B cell (primary cell): ENCODE results near the gene NOS1AP. TPM values are rescaled to one million over a fixed set of nuclear protein-coding genes. Genes with fewer than 3 reads are reported as not detected.

Experiments
- ATAC-seq: fragments of 200-7000 bp; cut with Tn5 transposase; one replicate; pipeline ENCODE4 v1.10.0; 2021; ENCODE audit warnings: low read depth, mild to moderate bottlenecking, moderate number of reproducible peaks, moderate library complexity
- CTCF ChIA-PET: fragments of 350-600 bp; sonication (Branson Sonifier 250); formaldehyde crosslinking; loops from one replicate; lab custom pipeline; 2021; ENCODE audit warnings: antibody characterized with exemption, inconsistent platforms; lab: Charles Lee
- POLR2A ChIA-PET: fragments of 350-600 bp; sonication (Branson Sonifier 250); formaldehyde crosslinking; loops from one replicate; lab custom pipeline; 2021; ENCODE audit warnings: antibody characterized with exemption; lab: Charles Lee
- DNase-seq: peaks from one replicate; pipeline ENCODE4 v3.0.0; 2013
- H2AFZ ChIP-seq: 2 replicates; pipeline ENCODE4 v1.6.1; 2012; ENCODE audit warnings: mild to moderate bottlenecking, low read depth, low read length; ENCODE audit not compliant: insufficient read depth, poor library complexity, severe bottlenecking
- H3K27ac ChIP-seq, 2 donors: 1 replicate in 1 of 2; 2 replicates in 1 of 2; pipeline ENCODE4 v1.5.1; 2012 to 2013; ENCODE audit warnings: low read length in 2 of 2, mild to moderate bottlenecking in 2 of 2, moderate library complexity in 1 of 2
- H3K27me3 ChIP-seq, 4 experiments: fragments of 200-600 bp in 1 of 4; sonication (generic) in 1 of 4; replicated peaks in 1 of 4; 1 replicate in 2 of 4; 2 replicates in 2 of 4; pipeline versions ENCODE4 v1.6.1 to v1.7.0; 2013 to 2016; ENCODE audit warnings: low read length in 3 of 4, mild to moderate bottlenecking in 2 of 4, mixed read lengths in 1 of 4, moderate library complexity in 1 of 4; ENCODE audit not compliant: insufficient read depth in 4 of 4, control insufficient read depth in 3 of 4; ENCODE audit errors: control extremely low read depth in 1 of 4
- H3K36me3 ChIP-seq, 2 experiments: replicated peaks in 1 of 2; 1 replicate in 1 of 2; 2 replicates in 1 of 2; pipeline versions ENCODE4 v1.6.1 to v1.7.1; 2013; ENCODE audit warnings: low read length in 1 of 2; ENCODE audit not compliant: insufficient read depth in 2 of 2, control insufficient read depth in 1 of 2; ENCODE audit errors: control extremely low read depth in 1 of 2, extremely low read depth in 1 of 2
- H3K4me1 ChIP-seq, 2 donors: fragments of 200-600 bp in 1 of 2; sonication (generic) in 1 of 2; 1 replicate in 1 of 2; 2 replicates in 1 of 2; pipeline versions ENCODE4 v1.5.1 to v1.6.1; 2013 to 2017; ENCODE audit warnings: low read length in 2 of 2; ENCODE audit not compliant: control insufficient read depth in 2 of 2, insufficient read depth in 2 of 2
- H3K4me2 ChIP-seq: replicated peaks from 2 replicates; pipeline ENCODE3; 2012; ENCODE audit warnings: mild to moderate bottlenecking, low read depth, low read length; ENCODE audit not compliant: poor library complexity, severe bottlenecking
- H3K4me3 ChIP-seq, 5 experiments: fragments of 200-600 bp in 1 of 5; sonication (generic) in 1 of 5; 1 replicate in 3 of 5; 2 replicates in 2 of 5; pipeline versions ENCODE4 v1.5.1 to v1.7.0; 2011 to 2016; ENCODE audit warnings: low read length in 4 of 5, mild to moderate bottlenecking in 4 of 5, low read depth in 2 of 5, control low read depth in 1 of 5, moderate library complexity in 1 of 5; ENCODE audit not compliant: insufficient read depth in 1 of 5; ENCODE audit errors: control extremely low read depth in 1 of 5, extremely low read depth in 1 of 5
- H3K79me2 ChIP-seq: fragments of 200-600 bp; sonication (generic); one replicate; pipeline ENCODE4 v1.6.0; 2016; ENCODE audit warnings: low read length; ENCODE audit not compliant: control insufficient read depth, insufficient read depth
- H3K9ac ChIP-seq: fragments of 200-600 bp; sonication (generic); 2 replicates; pipeline ENCODE4 v1.6.1; 2017; ENCODE audit warnings: mild to moderate bottlenecking, low read length, moderate library complexity
- H3K9me3 ChIP-seq, 3 donors: one replicate each; pipeline versions ENCODE4 v1.6.1 to v1.7.1; 2013; ENCODE audit warnings: low read length in 2 of 3; ENCODE audit not compliant: control insufficient read depth in 2 of 3, insufficient read depth in 1 of 3; ENCODE audit errors: control extremely low read depth in 1 of 3
- H4K20me1 ChIP-seq: 2 replicates; pipeline ENCODE4 v1.6.0; 2012; ENCODE audit warnings: mild to moderate bottlenecking, low read length; ENCODE audit not compliant: insufficient read depth, control insufficient read depth, poor library complexity, severe bottlenecking
- H3K27ac Mint-ChIP-seq: one replicate; pipeline ENCODE4 v1.8.0; 2021; ENCODE audit warnings: mixed read lengths
- H3K27me3 Mint-ChIP-seq: one replicate; pipeline ENCODE4 v1.8.0; 2021; ENCODE audit warnings: mixed read lengths
- H3K4me1 Mint-ChIP-seq: one replicate; pipeline ENCODE4 v1.8.0; 2021; ENCODE audit warnings: mixed read lengths
- H3K4me3 Mint-ChIP-seq: one replicate; pipeline ENCODE4 v1.8.0; 2021; ENCODE audit warnings: mixed read lengths
- H3K9me3 Mint-ChIP-seq: one replicate; pipeline ENCODE4 v1.8.0; 2022; ENCODE audit warnings: mixed read lengths; ENCODE audit not compliant: insufficient read depth
- CTCF ChIP-seq: fragments of 200-600 bp; IDR thresholded peaks from one replicate; pipeline ENCODE4 v1.8.0; 2022; ENCODE audit warnings: antibody characterized with exemption, mild to moderate bottlenecking
- EZH2 ChIP-seq: IDR thresholded peaks from 2 replicates; pipeline ENCODE4 v1.6.1; 2012; ENCODE audit warnings: borderline replicate concordance, low read depth, mild to moderate bottlenecking, moderate library complexity, low read length; ENCODE audit not compliant: insufficient read depth, poor library complexity, severe bottlenecking
- WGBS: methylation state at CpG from one replicate; pipeline ENCODE4 v1.1.5; 2013; ENCODE audit warnings: missing lambda C conversion rate; ENCODE audit not compliant: insufficient coverage; 5-methylcytosine and 5-hydroxymethylcytosine counted together
- intact Hi-C: fragments of 100-400 bp; cut with micrococcal nuclease; formaldehyde crosslinking; loops from one replicate; pipeline ENCODE4 v1.10.0; 2022
- polyA plus RNA-seq: library from polyadenylated mRNA; depleted of rRNA; stranded (reverse); fragments of >200 nt; gene quantifications from 2 replicates; pipeline ENCODE4 v1.2.3, GENCODE V29; 2012
- total RNA-seq, 2 donors: library from RNA; stranded (reverse); fragments of 120-200 nt in 1 of 2; gene quantifications; 1 replicate in 1 of 2; 2 replicates in 1 of 2; pipeline versions ENCODE4 v1.2.3 to v1.2.4, GENCODE V29; 2013 to 2022

The NOS1AP gene
- total and polyA plus RNA-seq, 2 donors (not counting 1 experiment from before 2014, with no cell fraction given), result 0.32 TPM; not detected in 1

GRCh38 chr1:162387226-162388082 is 318.0 kb downstream of the NOS1AP start:
- 84% methylated on average over 14 of the region's 20 CpGs for WGBS
- ChIA-PET POLR2A (no interaction called here), CTCF (no interaction called here)
- Histone ChIP-seq H4K20me1 (no peaks in the 10 kb centered on the region), H3K27ac (no peak overlapping the region), H3K4me1 (peaks cover 3 to 5% of the 10 kb centered on the region in 2 donors), H3K79me2 (no peaks in the 10 kb centered on the region), H3K4me3 (no peak overlapping the region), H3K27me3 (no peaks in the 10 kb centered on the region), H2AFZ (no peak overlapping the region), H3K4me2 (no peak overlapping the region), H3K9ac (no peak overlapping the region), H3K9me3 (no peaks in the 10 kb centered on the region), H3K36me3 (no peaks in the 10 kb centered on the region)
- Mint-ChIP-seq H3K9me3 (no peaks in the 10 kb centered on the region), H3K4me3 (no peak overlapping the region), H3K27me3 (peaks cover 21% of the 10 kb centered on the region), H3K4me1 (peaks cover 10% of the 10 kb centered on the region), H3K27ac (no peak overlapping the region)
- no peak for ATAC-seq
- DNase-seq, result no peak
- no peak for TF ChIP-seq EZH2
- TF ChIP-seq CTCF, result no peak
- intact Hi-C loops, result no loop called here

- Mint-ChIP-seq H3K27ac (no peak overlapping the region), H3K4me3 (no peak overlapping the region), H3K9me3 (no peaks in the 10 kb centered on the region), H3K4me1 (peaks cover 10% of the 10 kb centered on the region), H3K27me3 (peaks cover 21% of the 10 kb centered on the region)
- 76% methylated on average over 2 of the region's 8 CpGs for WGBS
- Histone ChIP-seq H2AFZ (no peak overlapping the region), H3K4me1 (peaks cover 3 to 5% of the 10 kb centered on the region in 2 donors), H3K9me3 (no peaks in the 10 kb centered on the region), H3K27ac (no peak overlapping the region), H3K4me3 (no peak overlapping the region), H3K27me3 (no peaks in the 10 kb centered on the region), H4K20me1 (no peaks in the 10 kb centered on the region), H3K79me2 (no peaks in the 10 kb centered on the region), H3K4me2 (no peak overlapping the region), H3K9ac (no peak overlapping the region), H3K36me3 (no peaks in the 10 kb centered on the region)
- intact Hi-C loops, result no loop called here
- ATAC-seq (no peak), DNase-seq (no peak)
- TF ChIP-seq EZH2 (no peak), CTCF (no peak)
- ChIA-PET POLR2A (no interaction called here), CTCF (no interaction called here)
These were observed 318.6 kb downstream of the NOS1AP start for GRCh38 chr1:162388083-162388594.
